HL-60 (cell line): Measurements from ENCODE around the gene ARMH4.

Experiments
- DNase-seq, 2 experiments: peaks; one replicate each; pipeline ENCODE4 v3.0.0-alpha.2; 2010 to 2020; ENCODE audit warnings: low read depth in 1 of 2, low spot score in 1 of 2
- H3K27ac ChIP-seq: fragments of 250-450 bp; sonication (Bioruptor Pico); replicated peaks from 2 replicates; pipeline ENCODE4 v1.5.1; 2020; ENCODE audit warnings: mild to moderate bottlenecking, moderate library complexity
- H3K27me3 ChIP-seq: fragments of 250-450 bp; sonication (Bioruptor Pico); 2 replicates; pipeline ENCODE4 v1.5.1; 2021; ENCODE audit warnings: mild to moderate bottlenecking, moderate library complexity; ENCODE audit not compliant: insufficient read depth, poor library complexity, severe bottlenecking
- H3K4me3 ChIP-seq: replicated peaks from 2 replicates; pipeline ENCODE4 v1.5.1; 2011; ENCODE audit warnings: mild to moderate bottlenecking, control low read depth, low read length; ENCODE audit not compliant: insufficient read depth
- GABPA ChIP-seq: IDR thresholded peaks from 2 replicates; pipeline ENCODE4 v1.6.1; 2012; ENCODE audit warnings: low read depth
- POLR2AphosphoS5 ChIP-seq: IDR thresholded peaks from 2 replicates; pipeline ENCODE4 v1.6.1; 2012; ENCODE audit warnings: low read depth
- SPI1 ChIP-seq: IDR thresholded peaks from 2 replicates; pipeline ENCODE4 v1.6.1; 2012; ENCODE audit warnings: low read depth, mild to moderate bottlenecking, borderline replicate concordance
- TF ChIP-seq, protein P1 (sequence below): IDR thresholded peaks from one replicate; pipeline ENCODE4 v1.5.1; 2011; ENCODE audit warnings: low read length, control low read depth, inconsistent platforms; ENCODE audit not compliant: insufficient read depth
- TF ChIP-seq, protein P2 (sequence below): IDR thresholded peaks from 2 replicates; pipeline ENCODE4 v1.6.1; 2012; ENCODE audit warnings: low read depth; ENCODE audit not compliant: insufficient replicate concordance

Gene ARMH4

DNA sequence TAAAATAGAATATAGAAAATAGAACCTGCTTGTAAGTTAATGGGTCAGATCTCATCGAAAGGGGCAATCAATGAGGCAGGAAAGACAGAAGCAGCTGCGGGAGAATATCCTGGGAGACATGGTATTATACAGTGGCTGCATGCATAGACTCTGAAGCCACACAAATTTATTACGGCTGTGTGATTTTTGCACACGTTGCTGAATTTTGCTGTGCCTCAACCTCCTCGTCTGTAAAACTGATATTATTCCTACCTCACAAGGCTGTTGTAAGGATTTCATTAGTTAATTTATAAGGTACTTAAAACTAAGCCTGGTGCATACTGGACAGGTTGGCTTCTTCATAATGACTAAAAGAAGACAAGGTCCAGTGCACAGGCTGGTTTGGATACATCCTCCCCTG lies 52.3 kb downstream of the ARMH4 start:
- Histone ChIP-seq H3K27ac (no peak overlapping the region), H3K4me3 (no peak overlapping the region), H3K27me3 (no peaks in the 10 kb centered on the region)
- DNase-seq, result no peak
- TF ChIP-seq POLR2AphosphoS5, result no peak

DNA sequence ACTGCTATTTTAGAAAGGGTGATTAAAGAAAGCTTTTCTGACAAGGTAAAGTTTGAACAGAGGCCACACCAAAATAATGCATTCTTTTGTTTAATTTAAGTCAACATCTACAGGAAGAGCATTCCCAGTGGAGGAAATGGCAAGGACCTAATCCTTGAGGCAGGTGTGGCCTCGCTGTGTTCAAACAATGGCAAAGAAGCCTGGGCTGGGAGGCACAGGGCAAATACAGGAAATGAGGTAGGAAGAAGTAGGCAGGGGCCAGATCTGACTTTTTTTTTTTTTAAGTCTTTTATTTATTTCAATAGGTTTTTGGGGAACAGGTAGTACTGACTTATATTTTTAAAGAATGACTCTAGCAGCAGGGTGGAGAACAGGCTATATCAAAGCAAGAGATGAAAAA lies 53.5 kb downstream of the ARMH4 start:
- no peak for DNase-seq
- no peaks in the 10 kb centered on the region for H3K27me3 ChIP-seq
- TF ChIP-seq GABPA (no peak), POLR2AphosphoS5 (no peak), SPI1 (no peak)
- TF ChIP-seq, protein P1, sequence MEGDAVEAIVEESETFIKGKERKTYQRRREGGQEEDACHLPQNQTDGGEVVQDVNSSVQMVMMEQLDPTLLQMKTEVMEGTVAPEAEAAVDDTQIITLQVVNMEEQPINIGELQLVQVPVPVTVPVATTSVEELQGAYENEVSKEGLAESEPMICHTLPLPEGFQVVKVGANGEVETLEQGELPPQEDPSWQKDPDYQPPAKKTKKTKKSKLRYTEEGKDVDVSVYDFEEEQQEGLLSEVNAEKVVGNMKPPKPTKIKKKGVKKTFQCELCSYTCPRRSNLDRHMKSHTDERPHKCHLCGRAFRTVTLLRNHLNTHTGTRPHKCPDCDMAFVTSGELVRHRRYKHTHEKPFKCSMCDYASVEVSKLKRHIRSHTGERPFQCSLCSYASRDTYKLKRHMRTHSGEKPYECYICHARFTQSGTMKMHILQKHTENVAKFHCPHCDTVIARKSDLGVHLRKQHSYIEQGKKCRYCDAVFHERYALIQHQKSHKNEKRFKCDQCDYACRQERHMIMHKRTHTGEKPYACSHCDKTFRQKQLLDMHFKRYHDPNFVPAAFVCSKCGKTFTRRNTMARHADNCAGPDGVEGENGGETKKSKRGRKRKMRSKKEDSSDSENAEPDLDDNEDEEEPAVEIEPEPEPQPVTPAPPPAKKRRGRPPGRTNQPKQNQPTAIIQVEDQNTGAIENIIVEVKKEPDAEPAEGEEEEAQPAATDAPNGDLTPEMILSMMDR, result no peak
- TF ChIP-seq, protein P2, sequence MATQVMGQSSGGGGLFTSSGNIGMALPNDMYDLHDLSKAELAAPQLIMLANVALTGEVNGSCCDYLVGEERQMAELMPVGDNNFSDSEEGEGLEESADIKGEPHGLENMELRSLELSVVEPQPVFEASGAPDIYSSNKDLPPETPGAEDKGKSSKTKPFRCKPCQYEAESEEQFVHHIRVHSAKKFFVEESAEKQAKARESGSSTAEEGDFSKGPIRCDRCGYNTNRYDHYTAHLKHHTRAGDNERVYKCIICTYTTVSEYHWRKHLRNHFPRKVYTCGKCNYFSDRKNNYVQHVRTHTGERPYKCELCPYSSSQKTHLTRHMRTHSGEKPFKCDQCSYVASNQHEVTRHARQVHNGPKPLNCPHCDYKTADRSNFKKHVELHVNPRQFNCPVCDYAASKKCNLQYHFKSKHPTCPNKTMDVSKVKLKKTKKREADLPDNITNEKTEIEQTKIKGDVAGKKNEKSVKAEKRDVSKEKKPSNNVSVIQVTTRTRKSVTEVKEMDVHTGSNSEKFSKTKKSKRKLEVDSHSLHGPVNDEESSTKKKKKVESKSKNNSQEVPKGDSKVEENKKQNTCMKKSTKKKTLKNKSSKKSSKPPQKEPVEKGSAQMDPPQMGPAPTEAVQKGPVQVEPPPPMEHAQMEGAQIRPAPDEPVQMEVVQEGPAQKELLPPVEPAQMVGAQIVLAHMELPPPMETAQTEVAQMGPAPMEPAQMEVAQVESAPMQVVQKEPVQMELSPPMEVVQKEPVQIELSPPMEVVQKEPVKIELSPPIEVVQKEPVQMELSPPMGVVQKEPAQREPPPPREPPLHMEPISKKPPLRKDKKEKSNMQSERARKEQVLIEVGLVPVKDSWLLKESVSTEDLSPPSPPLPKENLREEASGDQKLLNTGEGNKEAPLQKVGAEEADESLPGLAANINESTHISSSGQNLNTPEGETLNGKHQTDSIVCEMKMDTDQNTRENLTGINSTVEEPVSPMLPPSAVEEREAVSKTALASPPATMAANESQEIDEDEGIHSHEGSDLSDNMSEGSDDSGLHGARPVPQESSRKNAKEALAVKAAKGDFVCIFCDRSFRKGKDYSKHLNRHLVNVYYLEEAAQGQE, result no peak
- H3K4me3 ChIP-seq, result no peak overlapping the region
- H3K27ac ChIP-seq, result no peak overlapping the region

DNA sequence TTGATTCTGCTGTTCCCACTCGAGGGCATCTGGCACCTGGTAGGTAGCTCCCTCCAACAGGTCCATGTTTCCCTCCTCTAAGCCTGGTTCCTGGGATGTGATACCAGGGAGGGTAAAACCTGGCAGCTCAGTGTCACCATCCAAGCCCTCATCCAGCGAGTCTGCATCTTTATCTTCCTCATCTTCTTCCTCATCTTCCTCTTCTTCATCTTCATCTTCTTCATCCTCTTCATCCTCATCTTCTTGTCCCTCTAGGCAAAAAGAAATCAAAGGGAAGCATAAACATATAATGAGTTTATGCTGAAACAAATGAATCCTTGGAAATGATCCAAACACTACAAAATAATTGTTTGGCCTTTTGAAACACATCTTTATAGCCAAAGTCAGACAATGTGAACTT lies 55.3 kb downstream of the ARMH4 start:
- no peak overlapping the region for H3K27ac ChIP-seq
- H3K4me3 ChIP-seq, result no peak overlapping the region
- DNase-seq, result no peak
- no peak for TF ChIP-seq POLR2AphosphoS5
- TF ChIP-seq SPI1, result no peak
- no peak for TF ChIP-seq GABPA
- TF ChIP-seq, protein P1, result no peak
- TF ChIP-seq, protein P2, result no peak
- H3K27me3 ChIP-seq, result peaks cover 4% of the 10 kb centered on the region

DNA sequence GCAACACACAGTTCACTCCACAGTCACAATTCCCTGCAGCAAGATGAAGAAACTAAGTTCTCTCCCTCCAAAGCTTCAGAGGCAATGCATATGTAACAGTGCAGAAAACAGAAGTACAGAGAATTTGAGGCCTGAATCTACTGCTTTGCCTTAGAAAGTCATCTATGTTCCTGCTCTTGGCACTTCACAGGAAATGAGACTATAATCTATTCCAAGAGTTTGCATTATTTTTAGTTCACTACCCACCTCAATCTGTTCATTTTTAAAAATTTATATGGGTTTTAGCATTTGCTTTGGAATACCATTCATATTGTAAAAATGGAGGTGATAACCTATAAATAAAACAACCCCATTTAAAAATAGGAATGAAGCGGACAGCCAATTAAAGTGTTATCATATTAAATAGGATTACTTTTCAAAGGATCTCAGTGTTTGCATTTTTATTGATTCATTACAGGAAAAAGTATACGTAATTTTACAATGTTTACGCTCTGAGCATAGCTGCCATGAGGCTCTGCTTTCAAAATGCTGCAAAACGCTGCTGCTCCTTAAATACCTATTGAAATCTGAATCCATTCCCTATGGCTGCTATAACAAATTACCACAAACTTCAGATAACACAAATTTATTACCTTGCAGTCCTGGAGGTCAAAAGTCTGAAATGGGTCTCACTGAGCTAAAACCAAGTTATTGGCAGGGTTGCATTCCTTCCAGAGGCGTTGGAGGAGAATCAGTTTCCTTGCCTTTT lies 60.0 kb downstream of the ARMH4 start:
- Histone ChIP-seq H3K27ac (no peak overlapping the region), H3K4me3 (no peak overlapping the region), H3K27me3 (peaks cover 7% of the 10 kb centered on the region)
- no peak for DNase-seq
- TF ChIP-seq POLR2AphosphoS5 (no peak), SPI1 (no peak), GABPA (no peak)
- TF ChIP-seq, protein P1, result no peak
- TF ChIP-seq, protein P2, result no peak
